OCI-LY3 (cell line): ENCODE measurements around the gene UNC5CL.

Source experiments
- CTCF ChIP-seq: fragments of 200-600, 300-600 bp; sonication (generic); IDR thresholded peaks from 2 replicates; pipeline ENCODE4 v1.5.1; 2014; ENCODE audit warnings: antibody characterized with exemption, low read length, low read depth
- EZH2phosphoT487 ChIP-seq: fragments of 200-600 bp; shearing (Covaris generic); IDR thresholded peaks from 2 replicates; pipeline ENCODE4 v1.6.1; 2018; ENCODE audit warnings: antibody characterized with exemption, mixed run types, low read depth

- no peak for TF ChIP-seq CTCF
- no peak for TF ChIP-seq EZH2phosphoT487
These were observed 24.9 kb upstream of the UNC5CL start for GRCh38 chr6:41063884-41064285.
